Activated naive CD8-positive, alpha-beta T cell treated with anti-CD3 and anti-CD28 coated beads for 36 hours (primary cell): Measurements from ENCODE around the gene SFXN5. TPM values are rescaled to one million over a fixed set of nuclear protein-coding genes. Genes with fewer than 3 reads are reported as not detected.

Experiments
- DNase-seq: peaks from one replicate; pipeline ENCODE4 v3.0.0; 2021
- H3K27ac Mint-ChIP-seq: one replicate; pipeline ENCODE4 v1.8.0; 2022; ENCODE audit warnings: mild to moderate bottlenecking, moderate library complexity, mixed read lengths
- H3K27me3 Mint-ChIP-seq: one replicate; pipeline ENCODE4 v1.8.0; 2022; ENCODE audit warnings: mild to moderate bottlenecking, mixed read lengths
- H3K36me3 Mint-ChIP-seq: one replicate; pipeline ENCODE4 v1.8.0; 2021; ENCODE audit warnings: mild to moderate bottlenecking, mixed read lengths
- H3K4me1 Mint-ChIP-seq: one replicate; pipeline ENCODE4 v1.8.0; 2021; ENCODE audit warnings: mixed read lengths
- H3K4me3 Mint-ChIP-seq: one replicate; pipeline ENCODE4 v1.8.0; 2022; ENCODE audit warnings: mild to moderate bottlenecking, moderate library complexity, mixed read lengths
- H3K9me3 Mint-ChIP-seq: one replicate; pipeline ENCODE4 v1.8.0; 2022; ENCODE audit warnings: mixed read lengths
- total RNA-seq, 2 experiments: library from RNA; stranded (reverse); gene quantifications; one replicate each; pipeline ENCODE4 v1.2.3, GENCODE V29; 2021

The SFXN5 gene
- total RNA-seq, 2 experiments from 2014 or later = 8.3 to 10.8 TPM

- no peaks in the 10 kb centered on the region for H3K4me1 Mint-ChIP-seq
- H3K4me3 Mint-ChIP-seq = no peak overlapping the region
- DNase-seq = no peak
- H3K27me3 Mint-ChIP-seq = no peaks in the 10 kb centered on the region
- H3K36me3 Mint-ChIP-seq = no peaks in the 10 kb centered on the region
- H3K9me3 Mint-ChIP-seq = no peaks in the 10 kb centered on the region
- no peak overlapping the region for H3K27ac Mint-ChIP-seq
Observed at GRCh38 chr2:72962911-72963310, 108.6 kb downstream of the SFXN5 start.

GRCh38 chr2:72961853-72962468, 109.6 kb downstream of the SFXN5 start:
- no peaks in the 10 kb centered on the region for H3K9me3 Mint-ChIP-seq
- H3K4me1 Mint-ChIP-seq = no peaks in the 10 kb centered on the region
- H3K27ac Mint-ChIP-seq = no peak overlapping the region
- H3K27me3 Mint-ChIP-seq = no peaks in the 10 kb centered on the region
- no peak overlapping the region for H3K4me3 Mint-ChIP-seq
- H3K36me3 Mint-ChIP-seq = no peaks in the 10 kb centered on the region
- DNase-seq = no peak

- no peaks in the 10 kb centered on the region for H3K9me3 Mint-ChIP-seq
- H3K4me3 Mint-ChIP-seq = no peak overlapping the region
- H3K36me3 Mint-ChIP-seq = no peaks in the 10 kb centered on the region
- H3K27ac Mint-ChIP-seq = no peak overlapping the region
- DNase-seq = no peak
- H3K27me3 Mint-ChIP-seq = no peaks in the 10 kb centered on the region
- H3K4me1 Mint-ChIP-seq = no peaks in the 10 kb centered on the region
Observed at GRCh38 chr2:72961036-72961720, 110.3 kb downstream of the SFXN5 start.

- no peak for DNase-seq
- Mint-ChIP-seq H3K36me3 (no peaks in the 10 kb centered on the region), H3K4me3 (no peak overlapping the region), H3K4me1 (peaks cover 1% of the 10 kb centered on the region), H3K27ac (no peak overlapping the region), H3K27me3 (no peaks in the 10 kb centered on the region), H3K9me3 (no peaks in the 10 kb centered on the region)
Observed at GRCh38 chr2:72959995-72960981, 111.2 kb downstream of the SFXN5 start.

- Mint-ChIP-seq H3K4me3 (no peak overlapping the region), H3K36me3 (no peaks in the 10 kb centered on the region), H3K9me3 (no peaks in the 10 kb centered on the region), H3K27me3 (no peaks in the 10 kb centered on the region), H3K4me1 (peaks cover 4% of the 10 kb centered on the region), H3K27ac (no peak overlapping the region)
- no peak for DNase-seq
Observed at GRCh38 chr2:72959554-72959953, 112.0 kb downstream of the SFXN5 start.

GRCh38 chr2:72958542-72959385, 112.7 kb downstream of the SFXN5 start:
- Mint-ChIP-seq H3K36me3 (no peaks in the 10 kb centered on the region), H3K9me3 (no peaks in the 10 kb centered on the region), H3K4me1 (peaks cover 8% of the 10 kb centered on the region), H3K27ac (no peak overlapping the region), H3K4me3 (no peak overlapping the region), H3K27me3 (no peaks in the 10 kb centered on the region)
- no peak for DNase-seq

GRCh38 chr2:72956936-72957335, 114.6 kb downstream of the SFXN5 start:
- Mint-ChIP-seq H3K4me3 (no peak overlapping the region), H3K36me3 (no peaks in the 10 kb centered on the region), H3K9me3 (no peaks in the 10 kb centered on the region), H3K4me1 (peaks cover 9% of the 10 kb centered on the region), H3K27ac (no peak overlapping the region), H3K27me3 (no peaks in the 10 kb centered on the region)
- no peak for DNase-seq

- H3K27me3 Mint-ChIP-seq = no peaks in the 10 kb centered on the region
- DNase-seq = no peak
- H3K4me1 Mint-ChIP-seq = peaks cover 9% of the 10 kb centered on the region
- H3K4me3 Mint-ChIP-seq = no peak overlapping the region
- no peaks in the 10 kb centered on the region for H3K9me3 Mint-ChIP-seq
- no peak overlapping the region for H3K27ac Mint-ChIP-seq
- H3K36me3 Mint-ChIP-seq = no peaks in the 10 kb centered on the region
Observed at GRCh38 chr2:72956050-72956395, 115.5 kb downstream of the SFXN5 start.

- H3K27me3 Mint-ChIP-seq = no peaks in the 10 kb centered on the region
- peaks cover 9% of the 10 kb centered on the region for H3K4me1 Mint-ChIP-seq
- peak overlapping the region; percentile 26 for H3K27ac Mint-ChIP-seq
- H3K36me3 Mint-ChIP-seq = no peaks in the 10 kb centered on the region
- no peak for DNase-seq
- H3K4me3 Mint-ChIP-seq = no peak overlapping the region
- no peaks in the 10 kb centered on the region for H3K9me3 Mint-ChIP-seq
Observed at GRCh38 chr2:72955228-72956049, 116.1 kb downstream of the SFXN5 start.

GRCh38 chr2:72954376-72955227, 116.9 kb downstream of the SFXN5 start:
- Mint-ChIP-seq H3K27ac (peak overlapping the region; percentile 65), H3K9me3 (no peaks in the 10 kb centered on the region), H3K27me3 (no peaks in the 10 kb centered on the region), H3K4me3 (peak overlapping the region; percentile 65), H3K36me3 (no peaks in the 10 kb centered on the region), H3K4me1 (peaks cover 9% of the 10 kb centered on the region)
- DNase-seq = no peak

GRCh38 chr2:72953976-72954375, 117.5 kb downstream of the SFXN5 start:
- Mint-ChIP-seq H3K4me3 (peak overlapping the region; percentile 65), H3K36me3 (no peaks in the 10 kb centered on the region), H3K4me1 (peaks cover 9% of the 10 kb centered on the region), H3K27me3 (no peaks in the 10 kb centered on the region), H3K27ac (peak overlapping the region; percentile 65), H3K9me3 (no peaks in the 10 kb centered on the region)
- peak; percentile 16 for DNase-seq

GRCh38 chr2:72953528-72953927, 118.0 kb downstream of the SFXN5 start:
- H3K4me3 Mint-ChIP-seq = no peak overlapping the region

GRCh38 chr2:72952961-72953360, 118.6 kb downstream of the SFXN5 start:
- Mint-ChIP-seq H3K4me1 (peaks cover 9% of the 10 kb centered on the region), H3K9me3 (no peaks in the 10 kb centered on the region), H3K36me3 (no peaks in the 10 kb centered on the region), H3K4me3 (no peak overlapping the region), H3K27me3 (no peaks in the 10 kb centered on the region), H3K27ac (no peak overlapping the region)
- DNase-seq = no peak

More at GRCh38 chr2:72953528-72953927, 118.0 kb downstream of the SFXN5 start:
- Mint-ChIP-seq H3K27ac (no peak overlapping the region), H3K4me1 (peaks cover 9% of the 10 kb centered on the region), H3K9me3 (no peaks in the 10 kb centered on the region), H3K36me3 (no peaks in the 10 kb centered on the region), H3K27me3 (no peaks in the 10 kb centered on the region)
- DNase-seq = no peak
